Measurements from ENCODE around the gene TTC22.
A peak's percentile ranks its signal among the peaks of the same experiment; 100 is the strongest.

The TTC22 gene

GRCh38 chr1:54833121-54833520 is 32.0 kb upstream of the TTC22 start:
- DNase-seq, result no peak

- DNase-seq, result no peak
Measured at GRCh38 chr1:54826226-54826816, 25.2 kb upstream of the TTC22 start.

- no peak for DNase-seq
Measured at GRCh38 chr1:54825696-54826095, 24.6 kb upstream of the TTC22 start.

GRCh38 chr1:54823670-54824069 is 22.5 kb upstream of the TTC22 start:
- no peak for DNase-seq

GRCh38 chr1:54819733-54820132 is 18.6 kb upstream of the TTC22 start:
- DNase-seq, result no peak

- DNase-seq, result no peak
Measured at GRCh38 chr1:54819195-54819536, 18.0 kb upstream of the TTC22 start.

GRCh38 chr1:54818461-54819194 is 17.5 kb upstream of the TTC22 start:
- DNase-seq, result no peak

GRCh38 chr1:54816951-54817350 is 15.8 kb upstream of the TTC22 start:
- no peak for DNase-seq

- DNase-seq, result no peak
Measured at GRCh38 chr1:54816130-54816529, 15.0 kb upstream of the TTC22 start.

GRCh38 chr1:54815086-54815876 is 14.2 kb upstream of the TTC22 start:
- DNase-seq, result no peak

- DNase-seq, result no peak
Measured at GRCh38 chr1:54814571-54814970, 13.4 kb upstream of the TTC22 start.

GRCh38 chr1:54814126-54814498 is 13.0 kb upstream of the TTC22 start:
- no peak for DNase-seq

GRCh38 chr1:54813485-54814125 is 12.5 kb upstream of the TTC22 start:
- DNase-seq, result no peak

- no peak for DNase-seq
Measured at GRCh38 chr1:54812801-54813484, 11.8 kb upstream of the TTC22 start.

GRCh38 chr1:54811739-54812655 is 10.9 kb upstream of the TTC22 start:
- DNase-seq, result no peak

GRCh38 chr1:54811066-54811465 is 9.9 kb upstream of the TTC22 start:
- DNase-seq, result no peak

- DNase-seq, result peak; percentile 78
Measured at GRCh38 chr1:54810153-54810942, 9.2 kb upstream of the TTC22 start.

GRCh38 chr1:54809496-54810074 is 8.5 kb upstream of the TTC22 start:
- no peak for DNase-seq

GRCh38 chr1:54808443-54809207 is 7.5 kb upstream of the TTC22 start:
- DNase-seq, result no peak

- no peak for DNase-seq
Measured at GRCh38 chr1:54807756-54808155, 6.6 kb upstream of the TTC22 start.

Data from stimulated activated CD4-positive, alpha-beta T cell treated with anti-CD3 and anti-CD28 coated beads, Interleukin-15, amount 100 ng/mL, for 24 hours (primary cell).